Superior temporal gyrus (tissue), 1 donor: ENCODE results near the gene SLC9A9.

Experiments
- DNase-seq: peaks from one replicate; pipeline ENCODE4 v3.0.0-alpha.2; 2016; ENCODE audit errors: extremely low spot score

The SLC9A9 gene

GRCh38 chr3:143600756-143601718 is 247.2 kb downstream of the SLC9A9 start:
- DNase-seq = no peak

- DNase-seq = peak; percentile 59
Observed at GRCh38 chr3:143597774-143598652, 250.3 kb downstream of the SLC9A9 start.

GRCh38 chr3:143596957-143597642 is 251.2 kb downstream of the SLC9A9 start:
- DNase-seq = no peak

- no peak for DNase-seq
Observed at GRCh38 chr3:143595456-143596077, 252.7 kb downstream of the SLC9A9 start.

GRCh38 chr3:143594206-143594605 is 254.1 kb downstream of the SLC9A9 start:
- DNase-seq = no peak

- no peak for DNase-seq
Observed at GRCh38 chr3:143590660-143591059, 257.6 kb downstream of the SLC9A9 start.

GRCh38 chr3:143586576-143586975 is 261.7 kb downstream of the SLC9A9 start:
- no peak for DNase-seq

GRCh38 chr3:143585720-143586456 is 262.4 kb downstream of the SLC9A9 start:
- peak; percentile 34 for DNase-seq

GRCh38 chr3:143584474-143584873 is 263.8 kb downstream of the SLC9A9 start:
- DNase-seq = no peak

GRCh38 chr3:143581972-143582722 is 266.1 kb downstream of the SLC9A9 start:
- no peak for DNase-seq

GRCh38 chr3:143578810-143579435 is 269.3 kb downstream of the SLC9A9 start:
- DNase-seq = no peak

- no peak for DNase-seq
Observed at GRCh38 chr3:143576568-143577270, 271.5 kb downstream of the SLC9A9 start.

GRCh38 chr3:143574933-143575332 is 273.3 kb downstream of the SLC9A9 start:
- no peak for DNase-seq

- no peak for DNase-seq
Observed at GRCh38 chr3:143573610-143574303, 274.5 kb downstream of the SLC9A9 start.

GRCh38 chr3:143571548-143571947 is 276.7 kb downstream of the SLC9A9 start:
- no peak for DNase-seq

GRCh38 chr3:143567823-143568222 is 280.4 kb downstream of the SLC9A9 start:
- DNase-seq = no peak

- DNase-seq = no peak
Observed at GRCh38 chr3:143565951-143566350, 282.3 kb downstream of the SLC9A9 start.

- no peak for DNase-seq
Observed at GRCh38 chr3:143563786-143564185, 284.5 kb downstream of the SLC9A9 start.
